GM10248 (cell line): ENCODE results near the gene ILDR2.

Experiments used
- CTCF ChIA-PET: fragments of 300-600 bp; sonication (Branson Sonifier 250); formaldehyde crosslinking; extraction: SDS; loops from one replicate; lab custom pipeline; 2021; ENCODE audit warnings: antibody characterized with exemption; lab: Yijun Ruan, JAX
- POLR2A ChIA-PET: fragments of 350-650 bp; sonication (Branson Sonifier 250); formaldehyde crosslinking; extraction: SDS; loops from one replicate; lab custom pipeline; 2020; ENCODE audit warnings: antibody characterized with exemption; lab: Yijun Ruan, JAX
- DNase-seq: peaks from one replicate; pipeline ENCODE4 v3.0.0; 2012; ENCODE audit errors: extremely low spot score
- TF ChIP-seq, protein P1 (sequence below): IDR thresholded peaks from 2 replicates; pipeline ENCODE4 v1.5.1; 2012; ENCODE audit warnings: mild to moderate bottlenecking, low read depth; ENCODE audit errors: extremely low read depth, missing control alignments, control extremely low read depth

ILDR2 gene

DNA sequence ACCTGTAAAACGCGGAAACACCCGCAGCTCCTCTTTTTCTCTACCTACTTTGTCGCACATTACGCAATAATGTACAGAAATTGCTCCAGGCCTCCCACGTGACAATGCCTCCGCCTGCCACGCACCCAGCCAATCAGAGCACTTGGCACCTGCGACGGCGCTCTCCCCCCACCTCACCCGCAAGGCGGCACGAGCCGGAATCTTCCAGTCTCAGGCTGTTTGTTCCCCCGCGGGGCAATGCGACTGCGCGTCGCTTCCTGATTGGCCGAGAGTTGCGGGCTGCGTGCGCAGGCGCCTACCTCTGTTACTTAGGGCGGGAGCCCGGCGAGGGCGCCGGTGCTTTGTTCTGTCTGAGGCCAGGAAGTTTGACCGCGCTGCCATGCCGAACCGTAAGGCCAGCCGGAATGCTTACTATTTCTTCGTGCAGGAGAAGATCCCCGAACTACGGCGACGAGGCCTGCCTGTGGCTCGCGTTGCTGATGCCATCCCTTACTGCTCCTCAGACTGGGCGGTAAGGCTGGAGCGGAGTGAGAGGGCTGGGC is 13.7 kb upstream of the ILDR2 start, which contains the start of gene MAEL:
Gene MAEL (plus strand): TSS at position 307 of the 542 bp plus-strand sequence. CDS start 73 bp downstream, at position 380.
- DNase-seq = no peak
- TF ChIP-seq, protein P1, sequence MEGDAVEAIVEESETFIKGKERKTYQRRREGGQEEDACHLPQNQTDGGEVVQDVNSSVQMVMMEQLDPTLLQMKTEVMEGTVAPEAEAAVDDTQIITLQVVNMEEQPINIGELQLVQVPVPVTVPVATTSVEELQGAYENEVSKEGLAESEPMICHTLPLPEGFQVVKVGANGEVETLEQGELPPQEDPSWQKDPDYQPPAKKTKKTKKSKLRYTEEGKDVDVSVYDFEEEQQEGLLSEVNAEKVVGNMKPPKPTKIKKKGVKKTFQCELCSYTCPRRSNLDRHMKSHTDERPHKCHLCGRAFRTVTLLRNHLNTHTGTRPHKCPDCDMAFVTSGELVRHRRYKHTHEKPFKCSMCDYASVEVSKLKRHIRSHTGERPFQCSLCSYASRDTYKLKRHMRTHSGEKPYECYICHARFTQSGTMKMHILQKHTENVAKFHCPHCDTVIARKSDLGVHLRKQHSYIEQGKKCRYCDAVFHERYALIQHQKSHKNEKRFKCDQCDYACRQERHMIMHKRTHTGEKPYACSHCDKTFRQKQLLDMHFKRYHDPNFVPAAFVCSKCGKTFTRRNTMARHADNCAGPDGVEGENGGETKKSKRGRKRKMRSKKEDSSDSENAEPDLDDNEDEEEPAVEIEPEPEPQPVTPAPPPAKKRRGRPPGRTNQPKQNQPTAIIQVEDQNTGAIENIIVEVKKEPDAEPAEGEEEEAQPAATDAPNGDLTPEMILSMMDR = no peak
- ChIA-PET POLR2A (no interaction called here), CTCF (no interaction called here)

DNA sequence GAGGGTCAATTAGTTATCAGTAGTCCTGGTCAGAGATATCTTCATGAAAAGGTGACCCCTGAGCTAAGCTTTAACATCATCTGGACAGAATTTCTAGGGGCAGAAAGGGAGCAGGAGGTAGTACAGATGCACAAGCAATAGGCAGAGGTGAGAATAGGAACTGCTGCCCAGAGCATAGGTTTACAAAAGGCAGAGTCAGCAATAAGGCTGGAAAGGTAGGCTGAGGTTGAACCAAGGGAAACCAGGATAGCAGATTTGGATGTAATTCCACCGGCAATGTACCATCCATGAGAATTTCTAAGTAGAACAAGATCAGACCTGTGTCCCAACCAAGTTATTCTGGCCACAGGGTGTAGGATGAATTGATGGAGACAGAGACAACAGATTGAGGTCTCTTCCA is 6.2 kb upstream of the ILDR2 start:
- ChIA-PET POLR2A (no interaction called here), CTCF (interaction anchor here (1.4 to 2.0 kb wide), 3 partner anchors 9 to 77 kb away, joined by 3 to 4 read pairs (median 3); no protein-coding TSS in a partner anchor)
- no peak for DNase-seq
- TF ChIP-seq, protein P1 = no peak

DNA sequence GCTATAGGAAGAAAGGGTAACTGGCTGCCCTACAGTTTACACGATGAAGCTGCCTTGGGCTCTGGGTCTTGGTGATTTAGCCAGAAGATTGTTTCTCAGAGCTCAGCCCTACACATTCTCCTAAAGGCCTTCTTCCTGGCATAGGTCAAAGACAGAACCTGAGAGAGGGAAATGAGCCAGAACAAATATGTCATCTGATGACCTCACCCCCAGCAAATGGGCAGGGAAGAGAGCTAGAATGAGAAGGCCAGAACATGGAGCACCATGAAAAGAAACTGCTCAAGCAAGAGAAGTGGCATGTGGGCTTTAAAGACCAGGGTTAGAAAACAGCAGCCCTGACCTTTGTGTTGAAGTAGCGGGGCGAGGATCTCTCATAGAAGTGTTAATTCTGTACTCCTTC is 5.5 kb upstream of the ILDR2 start:
- DNase-seq = no peak
- POLR2A ChIA-PET = no interaction called here
- CTCF ChIA-PET = interaction anchor here (1.1 to 4.4 kb wide), 6 partner anchors 10 to 78 kb away, joined by 3 to 20 read pairs (median 4); no protein-coding TSS in a partner anchor
- TF ChIP-seq, protein P1 = no peak

DNA sequence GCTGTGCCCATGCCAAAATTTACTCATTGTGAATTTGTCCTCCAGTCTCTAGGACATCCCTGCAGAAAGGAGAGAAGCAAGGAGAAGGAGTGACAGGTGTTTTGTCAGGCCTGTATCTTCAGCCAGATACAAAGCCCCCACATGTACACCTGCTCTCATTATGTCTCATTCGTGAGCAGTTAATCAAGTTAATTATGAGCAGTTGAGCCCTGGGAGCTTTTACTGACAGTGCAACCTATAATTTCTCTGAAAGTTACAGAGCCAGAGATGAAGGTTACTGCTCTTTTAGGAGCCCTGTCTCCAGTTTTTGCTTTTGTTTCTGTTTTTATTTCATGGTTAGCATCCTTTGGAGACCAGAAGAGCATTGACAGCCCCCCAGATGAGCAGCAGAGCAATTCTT is 5.0 kb upstream of the ILDR2 start:
- TF ChIP-seq, protein P1 = no peak
- DNase-seq = no peak
- POLR2A ChIA-PET = no interaction called here
- CTCF ChIA-PET = interaction anchor here (1.1 to 4.4 kb wide), 4 partner anchors 10 to 79 kb away, joined by 4 to 20 read pairs (median 5); no protein-coding TSS in a partner anchor

DNA sequence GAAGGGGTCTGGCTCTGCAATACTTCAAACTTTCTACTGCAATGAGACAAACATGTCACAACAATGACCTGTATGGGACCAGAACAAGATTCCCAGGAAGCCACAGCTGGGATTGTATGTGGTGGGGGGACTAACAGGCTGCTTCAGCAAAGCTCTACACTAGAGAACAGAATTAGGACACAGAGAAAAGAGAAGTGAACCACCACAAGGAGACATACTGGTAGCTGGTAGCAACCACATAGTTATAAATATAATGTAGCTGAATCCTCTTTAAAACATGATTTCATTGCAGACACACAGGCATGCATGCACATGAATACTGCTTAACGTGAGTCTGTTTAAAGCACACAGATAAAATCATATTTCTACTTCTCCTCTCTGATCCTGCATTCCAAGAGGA is 3.5 kb upstream of the ILDR2 start:
- ChIA-PET POLR2A (no interaction called here), CTCF (interaction anchor here (0.8 to 4.4 kb wide), 8 partner anchors 8 to 562 kb away, joined by 3 to 20 read pairs (median 4); no protein-coding TSS in a partner anchor)
- TF ChIP-seq, protein P1 = no peak
- peak; percentile 29 for DNase-seq

DNA sequence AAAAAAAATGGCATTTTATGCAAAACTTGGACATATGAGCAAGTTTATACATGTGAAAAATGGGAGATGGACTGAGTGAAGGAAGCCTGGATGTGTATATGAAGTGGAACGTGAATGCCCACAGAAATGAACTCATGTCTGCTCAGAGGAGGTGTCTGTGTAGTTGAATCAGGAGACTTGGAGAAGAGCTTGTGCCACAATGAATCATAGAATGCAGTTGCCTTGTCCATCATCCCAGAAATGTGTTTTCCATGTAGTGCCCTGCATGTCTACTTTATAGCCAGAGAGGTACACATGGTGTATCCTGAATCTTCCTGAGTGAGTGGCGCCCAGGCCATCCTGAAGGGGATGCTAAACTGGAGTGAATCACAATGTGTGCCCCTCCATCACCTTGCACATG is 2.6 kb upstream of the ILDR2 start:
- DNase-seq = no peak
- TF ChIP-seq, protein P1 = no peak
- CTCF ChIA-PET = interaction anchor here (1.0 to 4.4 kb wide), 8 partner anchors 9 to 563 kb away, joined by 3 to 20 read pairs (median 4); no protein-coding TSS in a partner anchor
- POLR2A ChIA-PET = no interaction called here
